LoVo (cell line): ENCODE results near the gene NELFB.
A peak's percentile ranks its signal among the peaks of the same experiment; 100 is the strongest.
"Not testable (repeated sequence)": the region's sequence is repeated elsewhere in the genome, so short reads cannot be mapped to it uniquely, and the experiment has no call there.

Experiments used
- DNase-seq: peaks from one replicate; pipeline ENCODE4 v3.0.0-alpha.2; 2016; ENCODE audit warnings: low spot score

NELFB gene

DNA sequence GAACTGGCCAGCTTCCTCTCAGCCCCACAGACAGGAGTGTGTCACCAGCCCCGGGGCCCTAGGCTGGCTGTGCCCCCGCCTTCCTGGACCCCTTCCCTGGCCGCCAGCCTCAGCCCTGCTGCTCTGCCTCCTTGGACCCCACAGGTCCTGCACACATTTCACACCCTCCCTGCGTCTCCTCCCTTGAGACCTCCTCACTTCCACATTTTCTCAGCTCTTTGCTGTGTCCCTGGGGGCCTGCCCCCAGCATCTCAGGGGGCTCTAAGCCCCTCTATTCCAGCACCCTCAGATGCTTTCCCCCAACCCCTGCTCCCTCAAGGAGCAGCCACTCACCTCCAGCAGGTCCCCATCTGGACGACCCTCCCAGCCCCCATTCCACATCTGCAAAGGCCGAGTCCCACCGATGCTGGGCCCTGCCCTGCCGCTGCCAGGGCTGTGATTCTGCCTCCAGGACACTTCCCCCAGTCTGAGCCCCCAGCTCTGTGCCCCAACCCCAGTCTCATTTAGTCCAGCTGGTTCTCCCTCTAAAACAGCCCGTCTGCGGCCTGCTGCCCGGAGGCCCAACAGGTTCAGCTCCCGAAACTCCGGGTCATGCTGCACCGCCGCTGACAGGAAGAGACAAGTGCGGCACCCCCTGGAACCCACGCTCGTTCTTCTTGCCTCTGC lies 20.2 kb upstream of the NELFB start:
- DNase-seq = no peak

DNA sequence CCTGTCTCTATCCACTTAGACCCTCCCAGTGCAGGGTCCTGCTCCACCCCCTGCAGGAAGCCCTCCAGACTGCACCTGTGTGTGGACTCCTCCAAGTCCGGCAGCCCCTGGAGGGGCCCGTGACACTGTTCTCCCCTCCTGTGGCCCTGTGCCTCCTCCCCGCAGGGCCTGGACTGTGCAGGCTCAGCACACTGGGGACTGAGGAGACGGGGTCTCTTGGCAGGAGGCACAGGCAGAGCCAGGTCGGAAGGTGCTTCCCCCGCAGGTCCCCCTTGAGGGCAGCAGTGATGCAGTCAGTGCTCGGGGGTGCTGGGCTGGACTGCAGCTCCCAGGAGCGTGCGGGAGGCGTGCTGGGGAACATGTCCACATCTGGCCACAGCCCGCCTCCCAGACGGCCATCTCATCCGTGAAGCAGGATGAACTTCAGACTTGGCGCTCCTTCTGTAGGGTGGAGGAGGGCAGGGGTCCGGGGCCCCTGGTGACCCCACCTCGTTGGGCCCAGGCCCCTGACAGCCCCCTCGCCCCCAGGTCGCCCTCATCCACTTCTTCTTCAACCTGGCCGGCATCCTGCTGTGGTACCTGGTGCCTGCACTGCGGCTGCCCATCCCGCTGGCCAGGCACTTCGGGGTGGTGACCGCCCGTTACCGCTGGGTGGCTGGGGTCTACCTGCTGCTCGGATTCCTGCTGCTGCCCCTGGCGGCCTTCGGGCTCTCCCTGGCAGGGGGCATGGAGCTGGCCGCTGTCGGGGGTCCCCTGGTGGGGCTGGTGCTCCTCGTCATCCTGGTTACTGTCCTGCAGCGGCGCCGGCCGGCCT lies 19.5 kb upstream of the NELFB start:
- no peak for DNase-seq

DNA sequence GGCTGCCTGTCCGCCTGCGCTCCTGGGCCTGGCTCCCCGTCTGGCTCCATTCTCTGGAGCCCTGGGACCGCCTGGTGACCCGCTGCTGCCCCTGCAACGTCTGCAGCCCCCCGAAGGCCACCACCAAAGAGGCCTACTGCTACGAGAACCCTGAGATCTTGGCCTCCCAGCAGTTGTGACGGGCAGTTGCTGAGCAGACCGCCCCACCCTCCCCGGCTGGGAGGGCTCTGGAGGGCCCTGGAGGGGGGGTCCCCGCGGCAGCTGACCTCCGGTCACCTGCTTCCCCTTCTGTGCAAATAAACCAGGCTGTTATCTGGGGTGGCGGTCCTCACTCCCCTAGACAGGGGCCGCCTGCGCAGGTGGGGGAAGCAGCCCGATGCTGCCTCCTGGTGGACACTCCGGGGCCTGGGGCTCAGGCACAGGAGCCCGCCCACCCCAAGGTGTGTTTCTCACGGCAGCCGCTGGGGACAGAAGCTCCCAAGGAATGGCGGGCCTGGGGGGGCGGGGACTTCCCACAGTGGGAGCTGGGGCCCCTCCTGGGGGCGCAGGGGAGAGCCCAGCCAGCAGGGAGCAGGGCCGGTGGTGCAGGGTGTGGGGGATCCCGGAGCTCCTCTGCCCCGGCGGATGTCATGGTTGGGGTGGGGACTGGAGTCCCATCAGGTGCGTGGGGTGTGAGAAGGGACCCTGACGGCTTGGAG lies 18.7 kb upstream of the NELFB start:
- peak; percentile 74 for DNase-seq

DNA sequence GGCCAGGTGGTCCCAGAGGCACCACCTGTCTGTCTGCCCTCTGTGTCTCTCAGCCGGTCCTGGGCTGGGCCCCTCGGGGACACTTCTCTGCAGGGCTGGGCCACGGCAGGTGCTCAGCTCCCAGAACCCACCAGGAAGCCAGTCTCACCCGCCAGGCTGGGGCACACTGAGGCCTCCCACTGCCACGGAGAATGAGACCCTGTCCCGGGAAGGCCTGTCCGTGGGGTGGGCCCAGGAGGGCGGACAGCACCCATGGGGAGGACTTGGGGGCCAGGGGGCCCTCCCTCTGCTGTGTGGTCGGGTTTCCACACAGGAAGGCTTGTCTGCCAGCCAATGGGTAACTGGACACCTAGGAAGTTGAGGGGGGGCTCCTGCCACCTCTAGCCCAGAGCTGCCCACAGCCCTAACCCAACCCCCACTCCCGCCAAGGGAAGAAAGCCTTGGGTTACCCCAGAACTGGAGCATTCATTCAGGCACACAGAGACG lies 18.1 kb upstream of the NELFB start:
- no peak for DNase-seq

DNA sequence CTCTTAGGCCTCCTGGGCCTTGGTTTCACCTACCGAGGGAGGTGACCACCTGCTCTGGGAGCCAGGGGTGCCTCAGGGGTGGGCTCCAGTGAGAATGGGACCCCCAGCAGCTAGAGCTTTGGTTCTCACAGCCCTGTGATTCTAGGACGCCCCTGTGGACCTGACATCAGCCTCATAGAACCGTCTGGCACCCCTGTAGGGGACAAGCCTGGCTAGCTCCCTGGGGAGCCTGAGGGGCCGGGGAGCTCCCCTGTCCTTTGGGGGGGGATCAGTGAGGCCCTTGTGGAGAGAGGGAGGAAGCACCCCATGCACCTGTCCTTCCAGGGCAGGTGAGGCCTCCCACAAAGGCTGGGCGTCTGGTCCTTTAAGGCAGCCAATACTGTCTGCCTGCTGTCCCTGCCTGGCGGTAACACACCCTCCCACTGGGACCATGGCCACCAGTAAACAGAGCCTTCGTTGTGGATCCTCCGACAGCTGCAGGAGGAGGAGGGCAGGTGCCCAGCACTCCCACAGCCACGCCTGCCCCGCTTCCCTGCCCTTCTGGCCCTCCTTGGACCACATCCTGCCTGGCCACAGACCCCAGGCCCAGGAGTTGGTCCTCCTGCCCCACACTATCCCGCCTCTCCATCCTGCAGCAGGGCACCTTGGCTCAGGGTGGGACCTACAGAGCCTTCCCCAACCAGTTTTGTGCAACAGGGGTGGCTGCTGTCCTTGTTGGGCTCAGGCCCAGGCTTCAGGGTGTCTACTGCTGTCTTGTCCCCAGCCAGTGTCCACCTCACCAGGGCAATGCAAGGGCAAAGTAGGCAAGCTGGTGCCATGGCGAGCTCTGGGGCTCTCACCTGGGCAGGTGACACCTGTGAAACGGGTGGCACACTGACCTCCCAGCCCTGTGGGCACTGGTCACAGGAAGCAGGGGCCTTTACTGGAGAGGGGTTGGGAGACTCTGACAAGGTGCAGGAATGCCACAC lies 17.1 kb upstream of the NELFB start:
- DNase-seq = no peak

DNA sequence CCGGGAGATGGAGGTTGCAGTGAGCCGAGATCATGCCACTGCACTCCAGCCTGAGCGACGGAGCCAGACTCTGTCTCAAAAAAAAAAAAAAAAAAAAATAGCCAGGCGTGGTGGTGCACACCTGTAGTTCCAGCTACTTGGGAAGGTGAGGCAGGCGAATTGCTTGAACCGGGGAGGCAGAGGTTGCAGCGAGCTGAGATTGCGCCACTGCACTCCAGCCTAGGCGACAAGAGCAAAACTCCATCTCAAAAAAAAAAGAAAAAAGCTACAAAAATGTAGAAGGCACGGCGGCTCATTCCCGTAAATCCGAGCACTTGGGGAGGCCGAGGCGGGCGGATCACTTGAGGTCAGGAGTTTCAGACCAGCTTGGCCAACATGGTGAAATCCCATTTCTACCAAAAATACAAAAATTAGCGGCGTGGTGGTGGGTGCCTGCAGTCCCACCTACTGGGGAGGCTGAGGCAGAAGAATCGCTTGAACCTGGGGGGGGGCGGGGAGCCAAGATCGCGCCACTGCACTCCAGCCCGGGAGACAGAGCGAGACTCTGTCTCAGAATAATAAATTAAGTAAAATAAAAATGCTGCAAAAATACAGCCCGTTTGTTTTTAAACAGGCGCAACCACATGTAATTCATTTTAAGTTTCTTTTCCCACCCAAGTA lies 15.5 kb upstream of the NELFB start:
- not testable (repeated sequence) for DNase-seq

DNA sequence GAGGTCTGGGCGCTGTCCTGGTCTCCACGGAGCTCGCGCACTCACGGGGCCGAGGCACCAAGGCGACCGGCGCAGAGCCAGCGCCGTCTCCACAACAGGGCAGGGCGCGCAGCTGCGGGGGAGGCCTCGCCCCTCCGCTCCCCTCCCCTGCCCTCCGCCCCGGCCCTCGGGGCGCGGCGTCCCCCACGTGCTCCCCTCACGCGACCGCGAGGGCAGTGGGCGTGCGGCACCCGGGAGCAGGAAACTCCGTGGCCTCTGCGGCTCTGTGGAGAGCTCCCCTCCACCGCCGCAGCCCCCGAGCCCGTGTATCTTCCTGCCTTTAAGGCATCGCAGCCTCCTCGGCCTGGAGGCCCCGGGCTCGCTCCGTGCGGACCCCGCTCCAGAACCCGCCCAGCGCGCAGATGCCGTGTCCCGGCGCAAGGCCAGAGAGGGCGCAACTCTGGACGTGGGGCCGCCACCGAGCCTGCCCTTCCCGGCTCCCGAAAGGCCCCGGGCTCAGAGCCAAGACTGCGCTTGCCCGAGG lies 14.7 kb upstream of the NELFB start:
- DNase-seq = peak; percentile 75

DNA sequence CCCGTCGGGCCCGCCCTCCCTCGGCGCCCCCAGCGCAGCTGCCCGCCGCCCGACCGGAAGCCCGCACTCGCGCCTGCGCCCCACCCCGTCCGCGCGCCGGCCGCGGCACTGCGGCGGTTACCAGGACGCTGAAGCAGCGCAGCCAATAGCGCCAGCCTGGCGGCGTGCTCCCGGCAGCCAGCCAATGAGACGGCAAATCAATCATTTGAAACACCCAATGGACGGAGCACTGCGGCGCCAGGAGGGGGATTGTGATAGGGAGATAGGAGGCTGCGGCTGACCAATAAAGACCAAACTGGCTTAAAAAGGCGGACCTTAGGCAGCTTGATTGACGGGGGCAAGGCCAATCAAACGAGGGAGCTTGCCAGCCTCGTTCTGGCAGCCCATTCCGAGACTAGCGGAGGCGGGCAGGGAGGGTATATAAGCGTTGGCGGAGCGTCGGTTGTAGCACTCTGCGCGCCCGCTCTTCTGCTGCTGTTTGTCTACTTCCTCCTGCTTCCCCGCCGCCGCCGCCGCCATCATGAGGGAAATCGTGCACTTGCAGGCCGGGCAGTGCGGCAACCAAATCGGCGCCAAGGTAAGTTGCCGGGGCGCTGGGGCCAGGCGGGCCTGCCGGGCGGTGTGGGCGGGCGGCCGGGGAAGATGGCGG lies 14.2 kb upstream of the NELFB start, which contains the start of gene TUBB4B:
Gene TUBB4B (plus strand): TSS at position 447 of the 649 bp plus-strand sequence. CDS start 74 bp downstream, at position 521.
- peak; percentile 99 for DNase-seq

DNA sequence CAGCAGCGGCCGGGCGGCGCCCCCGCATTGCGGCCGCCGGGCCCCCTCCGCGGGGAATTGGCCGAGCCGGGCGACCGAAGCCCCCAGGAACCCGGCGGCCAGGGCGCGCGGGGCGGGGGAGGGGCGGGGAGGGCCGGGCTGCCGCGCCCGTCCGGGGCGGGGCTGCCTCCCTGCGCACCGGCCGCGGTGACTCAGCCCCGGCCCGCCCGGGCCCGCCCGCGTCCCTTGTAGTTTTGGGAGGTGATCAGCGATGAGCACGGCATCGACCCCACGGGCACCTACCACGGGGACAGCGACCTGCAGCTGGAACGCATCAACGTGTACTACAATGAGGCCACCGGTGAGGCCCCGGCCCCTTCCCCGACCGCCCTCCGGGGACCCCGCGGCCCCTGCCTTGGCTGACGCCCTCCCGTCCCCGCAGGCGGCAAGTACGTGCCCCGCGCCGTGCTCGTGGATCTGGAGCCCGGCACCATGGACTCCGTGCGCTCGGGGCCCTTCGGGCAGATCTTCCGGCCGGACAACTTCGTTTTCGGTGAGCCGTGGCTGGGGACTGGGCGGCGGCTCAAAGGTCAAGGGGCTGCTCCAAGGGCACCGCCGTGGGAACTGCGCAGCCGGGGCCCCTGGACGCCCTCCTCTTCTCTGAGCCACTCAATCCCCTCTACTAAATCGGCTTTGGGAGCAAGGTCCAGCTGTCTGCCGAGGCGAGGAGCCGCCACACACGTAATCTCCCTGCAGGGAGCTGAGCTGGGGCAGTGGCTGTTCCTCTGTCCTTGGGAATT lies 13.4 kb upstream of the NELFB start:
- DNase-seq = peak; percentile 67

DNA sequence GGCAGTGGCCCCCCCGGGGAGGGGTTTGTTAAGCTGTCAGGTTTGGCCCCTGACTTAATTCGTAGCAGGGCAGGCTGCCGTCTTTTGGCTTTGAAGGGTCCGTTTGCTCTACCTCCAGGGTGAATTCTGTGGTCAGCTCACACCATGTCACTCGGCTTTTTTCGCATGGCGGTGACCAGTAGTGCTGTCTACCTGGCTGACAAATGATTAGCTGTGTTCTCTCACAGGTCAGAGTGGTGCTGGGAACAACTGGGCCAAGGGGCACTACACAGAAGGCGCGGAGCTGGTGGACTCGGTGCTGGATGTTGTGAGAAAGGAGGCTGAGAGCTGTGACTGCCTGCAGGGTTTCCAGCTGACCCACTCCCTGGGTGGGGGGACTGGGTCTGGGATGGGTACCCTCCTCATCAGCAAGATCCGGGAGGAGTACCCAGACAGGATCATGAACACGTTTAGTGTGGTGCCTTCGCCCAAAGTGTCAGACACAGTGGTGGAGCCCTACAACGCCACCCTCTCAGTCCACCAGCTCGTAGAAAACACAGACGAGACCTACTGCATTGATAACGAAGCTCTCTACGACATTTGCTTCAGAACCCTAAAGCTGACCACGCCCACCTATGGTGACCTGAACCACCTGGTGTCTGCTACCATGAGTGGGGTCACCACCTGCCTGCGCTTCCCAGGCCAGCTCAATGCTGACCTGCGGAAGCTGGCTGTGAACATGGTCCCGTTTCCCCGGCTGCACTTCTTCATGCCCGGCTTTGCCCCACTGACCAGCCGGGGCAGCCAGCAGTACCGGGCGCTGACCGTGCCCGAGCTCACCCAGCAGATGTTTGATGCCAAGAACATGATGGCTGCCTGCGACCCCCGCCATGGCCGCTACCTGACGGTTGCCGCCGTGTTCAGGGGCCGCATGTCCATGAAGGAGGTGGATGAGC lies 12.6 kb upstream of the NELFB start:
- DNase-seq = no peak

DNA sequence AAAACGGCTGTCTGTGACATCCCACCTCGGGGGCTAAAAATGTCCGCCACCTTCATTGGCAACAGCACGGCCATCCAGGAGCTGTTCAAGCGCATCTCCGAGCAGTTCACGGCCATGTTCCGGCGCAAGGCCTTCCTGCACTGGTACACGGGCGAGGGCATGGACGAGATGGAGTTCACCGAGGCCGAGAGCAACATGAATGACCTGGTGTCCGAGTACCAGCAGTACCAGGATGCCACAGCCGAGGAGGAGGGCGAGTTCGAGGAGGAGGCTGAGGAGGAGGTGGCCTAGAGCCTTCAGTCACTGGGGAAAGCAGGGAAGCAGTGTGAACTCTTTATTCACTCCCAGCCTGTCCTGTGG lies 11.9 kb upstream of the NELFB start:
- not testable (repeated sequence) for DNase-seq

DNA sequence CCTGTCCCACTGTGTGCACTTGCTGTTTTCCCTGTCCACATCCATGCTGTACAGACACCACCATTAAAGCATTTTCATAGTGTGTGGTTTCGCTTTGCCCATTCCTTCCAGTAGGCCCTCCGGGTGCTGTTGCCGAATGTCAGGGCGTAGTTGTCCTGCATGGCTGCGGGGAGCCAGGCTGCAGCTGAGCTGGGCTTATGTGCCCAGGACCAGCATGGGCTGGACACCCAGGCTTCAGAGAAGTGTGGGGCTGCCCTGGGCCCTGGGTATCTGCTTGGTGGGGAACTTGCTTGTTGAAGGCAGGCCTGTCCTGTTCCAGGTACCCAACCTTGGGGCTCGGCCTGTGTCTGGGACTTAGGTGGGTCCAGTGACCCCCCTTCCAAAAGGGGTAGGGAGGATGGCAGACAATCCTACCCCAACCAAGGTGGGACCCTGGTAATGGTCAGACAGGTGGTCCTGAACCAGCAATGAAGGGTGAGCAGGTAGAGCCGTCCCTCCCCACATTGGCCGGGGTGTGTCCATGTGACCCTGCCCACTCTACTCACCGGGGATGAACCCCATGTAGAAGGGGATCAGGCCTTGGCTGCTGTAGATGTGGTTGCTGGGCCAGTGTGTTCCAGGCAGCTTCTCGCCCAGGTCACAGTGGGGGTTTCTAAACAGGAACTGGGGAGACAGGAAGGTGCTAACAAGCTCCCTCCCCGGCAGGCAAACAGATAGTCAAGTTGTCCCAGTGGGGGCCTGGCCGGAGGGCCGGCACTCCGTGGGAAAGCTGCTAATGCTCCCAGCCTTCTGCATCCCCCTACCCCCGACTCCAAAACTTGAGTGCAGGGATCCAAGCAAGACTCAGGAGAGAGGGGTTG lies 11.3 kb upstream of the NELFB start:
- no peak for DNase-seq

DNA sequence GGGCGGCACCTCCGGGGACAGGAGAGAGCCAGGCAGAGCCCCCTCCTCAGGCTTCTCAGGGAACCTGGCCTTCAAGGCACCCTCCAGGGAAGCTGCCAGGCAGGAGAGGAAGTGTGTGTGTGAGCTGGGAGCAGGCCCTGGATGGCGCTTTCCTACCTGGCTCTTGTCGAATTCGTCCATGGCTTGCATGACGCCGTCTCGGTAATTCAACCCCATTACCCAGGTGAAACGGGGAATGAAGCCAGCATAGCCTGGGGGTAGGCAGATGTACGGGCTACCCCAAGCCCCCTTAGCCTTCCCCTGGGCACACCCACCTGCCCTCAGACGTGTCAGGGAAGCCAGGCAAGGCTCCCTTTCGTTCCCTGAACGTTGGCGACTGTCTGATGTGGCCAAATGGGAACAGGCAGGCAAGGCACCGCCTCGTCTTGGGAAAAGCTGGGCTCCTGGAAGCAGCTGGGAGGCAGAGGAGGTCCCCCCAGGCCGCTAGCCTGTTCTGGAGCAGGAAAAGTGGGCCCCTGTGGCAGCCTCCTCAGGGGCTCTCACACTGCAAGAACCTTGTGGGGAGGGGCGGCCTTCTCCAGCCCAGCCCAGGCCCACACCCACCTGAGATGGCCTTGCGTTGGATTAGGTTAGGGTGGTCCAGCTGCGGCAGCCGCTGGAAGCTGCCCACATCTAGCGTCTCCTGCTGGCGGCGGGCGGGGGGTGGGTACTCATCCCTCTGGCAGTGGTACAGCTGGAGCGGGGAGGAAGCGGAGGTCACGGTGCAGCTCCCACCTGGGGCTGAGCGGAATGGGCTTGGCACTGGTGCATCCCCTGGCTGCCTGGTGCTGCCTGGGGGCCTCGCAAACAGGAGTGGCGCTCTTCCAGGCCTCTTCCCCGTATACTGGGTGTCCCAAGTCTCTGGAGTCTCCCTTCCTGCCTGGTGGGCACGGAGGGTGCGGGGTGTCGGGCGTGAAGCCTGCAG lies 10.4 kb upstream of the NELFB start:
- no peak for DNase-seq

DNA sequence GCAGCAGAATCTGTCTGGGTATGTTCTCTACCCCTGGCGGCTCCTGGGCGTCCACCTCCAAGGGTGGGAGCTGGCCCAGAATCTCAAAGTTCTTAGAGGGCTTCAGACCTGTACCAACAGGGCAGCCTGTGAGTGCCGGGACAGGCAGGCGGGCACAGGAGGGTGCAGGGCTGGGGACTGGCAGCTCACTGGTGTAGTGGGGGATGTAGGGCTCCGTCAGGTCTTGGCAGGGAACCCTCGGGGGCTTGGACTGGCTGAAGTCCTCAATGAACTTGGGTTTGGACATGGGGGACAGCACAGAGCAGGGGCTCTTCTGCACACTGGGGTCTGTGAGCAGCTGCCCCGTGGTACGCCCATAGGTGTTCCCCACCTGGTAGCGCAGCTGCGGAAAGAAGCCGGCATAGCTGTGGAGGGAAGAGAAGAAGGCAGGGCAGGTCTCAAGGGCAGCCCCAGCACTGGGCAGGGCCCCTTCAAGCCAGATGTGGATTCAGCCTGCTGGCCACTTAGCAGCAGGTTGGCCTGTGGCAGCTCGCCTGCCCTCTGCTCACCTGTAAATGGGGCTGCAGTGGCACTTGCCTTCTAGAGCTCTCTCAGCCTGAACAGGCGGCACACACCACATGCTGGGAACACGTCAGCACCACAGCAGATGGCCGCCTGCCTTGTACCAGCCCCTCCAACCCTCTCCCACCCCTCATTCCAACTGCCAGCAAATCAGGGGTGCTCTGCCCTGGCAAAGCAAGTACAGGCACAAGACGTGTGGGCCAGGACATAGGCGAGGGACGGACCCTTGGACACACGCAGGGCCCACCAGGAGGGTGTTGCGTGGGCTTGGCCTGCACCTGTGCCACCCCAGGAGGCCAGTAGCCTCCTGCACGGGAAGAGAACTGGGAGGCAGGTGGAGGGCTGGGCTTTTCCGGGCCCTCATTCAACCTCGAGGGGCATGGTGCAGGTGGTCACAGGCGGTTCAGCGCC lies 9.4 kb upstream of the NELFB start:
- no peak for DNase-seq
